ENCODE results near the gene DVL2.

DVL2 gene

GRCh38 chr17:7208754-7209460, 25.4 kb downstream of the DVL2 start:
- H3K4me1 ChIP-seq (ENCODE audit: control insufficient read depth, insufficient read depth, low read length), result peaks cover 12% of the 10 kb centered on the region
- no peak overlapping the region for H3K9ac ChIP-seq (ENCODE audit: low read length)
- no peaks in the 10 kb centered on the region for H3K9me3 ChIP-seq (ENCODE audit: control insufficient read depth, low read length)
- H3K36me3 ChIP-seq (ENCODE audit: control insufficient read depth, insufficient read depth, low read length), result no peaks in the 10 kb centered on the region
- H3K27me3 ChIP-seq (ENCODE audit: control insufficient read depth, insufficient read depth, low read length), result peaks cover 10% of the 10 kb centered on the region
- H3K4me3 ChIP-seq (ENCODE audit: low read length), result no peak overlapping the region

- Histone ChIP-seq H3K9me3 (ENCODE audit: control insufficient read depth, low read length) (no peaks in the 10 kb centered on the region), H3K4me3 (ENCODE audit: low read length) (no peak overlapping the region), H3K27me3 (ENCODE audit: control insufficient read depth, insufficient read depth, low read length) (peaks cover 10% of the 10 kb centered on the region), H3K9ac (ENCODE audit: low read length) (no peak overlapping the region), H3K4me1 (ENCODE audit: control insufficient read depth, insufficient read depth, low read length) (peaks cover 7% of the 10 kb centered on the region), H3K36me3 (ENCODE audit: control insufficient read depth, insufficient read depth, low read length) (no peaks in the 10 kb centered on the region)
These were observed 26.2 kb downstream of the DVL2 start for GRCh38 chr17:7208027-7208571.

GRCh38 chr17:7207120-7208001, 27.0 kb downstream of the DVL2 start:
- Histone ChIP-seq H3K27me3 (ENCODE audit: control insufficient read depth, insufficient read depth, low read length) (peaks cover 8% of the 10 kb centered on the region), H3K4me1 (ENCODE audit: control insufficient read depth, insufficient read depth, low read length) (peaks cover 7% of the 10 kb centered on the region)

GRCh38 chr17:7205561-7205960, 28.8 kb downstream of the DVL2 start:
- Histone ChIP-seq H3K4me1 (ENCODE audit: control insufficient read depth, insufficient read depth, low read length) (peaks cover 7% of the 10 kb centered on the region), H3K27me3 (ENCODE audit: control insufficient read depth, insufficient read depth, low read length) (peaks cover 2% of the 10 kb centered on the region), H3K9me3 (ENCODE audit: control insufficient read depth, low read length) (no peaks in the 10 kb centered on the region), H3K36me3 (ENCODE audit: control insufficient read depth, insufficient read depth, low read length) (no peaks in the 10 kb centered on the region), H3K9ac (ENCODE audit: low read length) (peak overlapping the region; percentile 64), H3K4me3 (ENCODE audit: low read length) (peak overlapping the region; percentile 27)

More at GRCh38 chr17:7207120-7208001, 27.0 kb downstream of the DVL2 start:
- H3K9ac ChIP-seq (ENCODE audit: low read length), result no peak overlapping the region
- H3K4me3 ChIP-seq (ENCODE audit: low read length), result no peak overlapping the region
- H3K36me3 ChIP-seq (ENCODE audit: control insufficient read depth, insufficient read depth, low read length), result no peaks in the 10 kb centered on the region
- no peaks in the 10 kb centered on the region for H3K9me3 ChIP-seq (ENCODE audit: control insufficient read depth, low read length)

GRCh38 chr17:7204828-7205461, 29.4 kb downstream of the DVL2 start:
- peaks cover 7% of the 10 kb centered on the region for H3K4me1 ChIP-seq (ENCODE audit: control insufficient read depth, insufficient read depth, low read length)

GRCh38 chr17:7204336-7204735, 30.0 kb downstream of the DVL2 start:
- Histone ChIP-seq H3K36me3 (ENCODE audit: control insufficient read depth, insufficient read depth, low read length) (no peaks in the 10 kb centered on the region), H3K9ac (ENCODE audit: low read length) (peak overlapping the region; percentile 64), H3K4me3 (ENCODE audit: low read length) (no peak overlapping the region), H3K9me3 (ENCODE audit: control insufficient read depth, low read length) (no peaks in the 10 kb centered on the region), H3K27me3 (ENCODE audit: control insufficient read depth, insufficient read depth, low read length) (peaks cover 2% of the 10 kb centered on the region), H3K4me1 (ENCODE audit: control insufficient read depth, insufficient read depth, low read length) (peaks cover 7% of the 10 kb centered on the region)

More at GRCh38 chr17:7204828-7205461, 29.4 kb downstream of the DVL2 start:
- H3K4me3 ChIP-seq (ENCODE audit: low read length), result peak overlapping the region; percentile 27
- no peaks in the 10 kb centered on the region for H3K9me3 ChIP-seq (ENCODE audit: control insufficient read depth, low read length)
- H3K27me3 ChIP-seq (ENCODE audit: control insufficient read depth, insufficient read depth, low read length), result peaks cover 2% of the 10 kb centered on the region
- peak overlapping the region; percentile 64 for H3K9ac ChIP-seq (ENCODE audit: low read length)
- no peaks in the 10 kb centered on the region for H3K36me3 ChIP-seq (ENCODE audit: control insufficient read depth, insufficient read depth, low read length)

GRCh38 chr17:7203391-7203790, 30.9 kb downstream of the DVL2 start:
- Histone ChIP-seq H3K4me1 (ENCODE audit: control insufficient read depth, insufficient read depth, low read length) (peaks cover 7% of the 10 kb centered on the region), H3K4me3 (ENCODE audit: low read length) (no peak overlapping the region), H3K9ac (ENCODE audit: low read length) (no peak overlapping the region), H3K9me3 (ENCODE audit: control insufficient read depth, low read length) (no peaks in the 10 kb centered on the region), H3K36me3 (ENCODE audit: control insufficient read depth, insufficient read depth, low read length) (no peaks in the 10 kb centered on the region), H3K27me3 (ENCODE audit: control insufficient read depth, insufficient read depth, low read length) (no peaks in the 10 kb centered on the region)

GRCh38 chr17:7196651-7197401, 37.5 kb downstream of the DVL2 start:
- Histone ChIP-seq H3K9me3 (ENCODE audit: control insufficient read depth, low read length) (no peaks in the 10 kb centered on the region), H3K27me3 (ENCODE audit: control insufficient read depth, insufficient read depth, low read length) (no peaks in the 10 kb centered on the region), H3K4me3 (ENCODE audit: low read length) (no peak overlapping the region), H3K4me1 (ENCODE audit: control insufficient read depth, insufficient read depth, low read length) (no peaks in the 10 kb centered on the region), H3K36me3 (ENCODE audit: control insufficient read depth, insufficient read depth, low read length) (no peaks in the 10 kb centered on the region), H3K9ac (ENCODE audit: low read length) (no peak overlapping the region)

GRCh38 chr17:7195971-7196370, 38.3 kb downstream of the DVL2 start:
- H3K4me1 ChIP-seq (ENCODE audit: control insufficient read depth, insufficient read depth, low read length), result no peaks in the 10 kb centered on the region
- H3K9me3 ChIP-seq (ENCODE audit: control insufficient read depth, low read length), result no peaks in the 10 kb centered on the region
- no peaks in the 10 kb centered on the region for H3K27me3 ChIP-seq (ENCODE audit: control insufficient read depth, insufficient read depth, low read length)
- no peak overlapping the region for H3K4me3 ChIP-seq (ENCODE audit: low read length)
- no peak overlapping the region for H3K9ac ChIP-seq (ENCODE audit: low read length)
- no peaks in the 10 kb centered on the region for H3K36me3 ChIP-seq (ENCODE audit: control insufficient read depth, insufficient read depth, low read length)

GRCh38 chr17:7192271-7192937, 41.9 kb downstream of the DVL2 start:
- Histone ChIP-seq H3K9ac (ENCODE audit: low read length) (no peak overlapping the region), H3K4me1 (ENCODE audit: control insufficient read depth, insufficient read depth, low read length) (no peaks in the 10 kb centered on the region), H3K27me3 (ENCODE audit: control insufficient read depth, insufficient read depth, low read length) (no peaks in the 10 kb centered on the region), H3K4me3 (ENCODE audit: low read length) (no peak overlapping the region), H3K9me3 (ENCODE audit: control insufficient read depth, low read length) (no peaks in the 10 kb centered on the region), H3K36me3 (ENCODE audit: control insufficient read depth, insufficient read depth, low read length) (no peaks in the 10 kb centered on the region)
